Ureter (tissue), 1 donor: ENCODE measurements around the gene SP110. TPM values are rescaled to one million over a fixed set of nuclear protein-coding genes. Genes with fewer than 3 reads are reported as not detected.

ENCODE experiments used
- DNase-seq: peaks from one replicate; pipeline ENCODE4 v3.0.0-alpha.2; 2020; ENCODE audit warnings: low spot score
- total RNA-seq: library from RNA; stranded (reverse); gene quantifications from one replicate; pipeline ENCODE4 v1.2.4, GENCODE V29; 2023
- donor health status: DM: yes; HTN: yes; CAD: no.

SP110 gene
- total RNA-seq, 1 donor from 2014 or later: 26.1 TPM

GRCh38 chr2:230170532-230170931 is 49.3 kb downstream of the SP110 start:
- DNase-seq: no peak

GRCh38 chr2:230166557-230167170 is 53.1 kb downstream of the SP110 start:
- DNase-seq: no peak

GRCh38 chr2:230164139-230164538 is 55.6 kb downstream of the SP110 start:
- no peak for DNase-seq

GRCh38 chr2:230162981-230163380 is 56.8 kb downstream of the SP110 start:
- DNase-seq: no peak

- no peak for DNase-seq
These were observed 58.6 kb downstream of the SP110 start for GRCh38 chr2:230161184-230161583.

GRCh38 chr2:230160112-230160660 is 59.6 kb downstream of the SP110 start:
- DNase-seq: no peak

- no peak for DNase-seq
These were observed 61.3 kb downstream of the SP110 start for GRCh38 chr2:230158468-230158867.

GRCh38 chr2:230156782-230157699 is 62.7 kb downstream of the SP110 start:
- no peak for DNase-seq

- no peak for DNase-seq
These were observed 64.4 kb downstream of the SP110 start for GRCh38 chr2:230155359-230155758.

GRCh38 chr2:230153390-230153976 is 66.3 kb downstream of the SP110 start:
- no peak for DNase-seq

GRCh38 chr2:230152334-230152733 is 67.5 kb downstream of the SP110 start:
- no peak for DNase-seq

GRCh38 chr2:230144355-230144754 is 75.4 kb downstream of the SP110 start:
- DNase-seq: no peak

- DNase-seq: no peak
These were observed 79.1 kb downstream of the SP110 start for GRCh38 chr2:230140667-230141066.

- DNase-seq: no peak
These were observed 81.8 kb downstream of the SP110 start for GRCh38 chr2:230137902-230138539.

GRCh38 chr2:230135130-230135525 is 84.7 kb downstream of the SP110 start:
- no peak for DNase-seq

GRCh38 chr2:230134496-230135129 is 85.2 kb downstream of the SP110 start:
- DNase-seq: no peak

- no peak for DNase-seq
These were observed 88.4 kb downstream of the SP110 start for GRCh38 chr2:230131366-230131765.

GRCh38 chr2:230130668-230131364 is 89.0 kb downstream of the SP110 start:
- peak; percentile 71 for DNase-seq

- DNase-seq: no peak
These were observed 90.4 kb downstream of the SP110 start for GRCh38 chr2:230129343-230129742.

GRCh38 chr2:230128623-230129342 is 91.0 kb downstream of the SP110 start:
- DNase-seq: peak; percentile 47
